PC-9 (cell line): ENCODE results near the gene PORCN. TPM values are rescaled to one million over a fixed set of nuclear protein-coding genes. Genes with fewer than 3 reads are reported as not detected.

Experiments used
- BruUV-seq: library from RNA; stranded (reverse); fragments of 400-500 nt; replicated peaks from 2 replicates; lab custom pipeline; 2021; lab: Mats Ljungman, UMichigan
- CTCF ChIA-PET: fragments of 300-600 bp; sonication (Branson Sonifier 250); formaldehyde crosslinking; loops from one replicate; lab custom pipeline; 2022; ENCODE audit warnings: antibody characterized with exemption; lab: Charles Lee
- POLR2A ChIA-PET: fragments of 300-600 bp; sonication (Branson Sonifier 250); formaldehyde crosslinking; loops from one replicate; lab custom pipeline; 2022; ENCODE audit warnings: antibody characterized with exemption; ENCODE audit not compliant: unreplicated experiment; lab: Charles Lee
- DNase-seq, 2 experiments: peaks; one replicate each; pipeline versions ENCODE4 v3.0.0 to v3.0.0-alpha.2; 2015 to 2022; ENCODE audit warnings: mixed read lengths in 1 of 2
- H2AFZ ChIP-seq: fragments of 200-600 bp; sonication (generic); 2 replicates; pipeline ENCODE4 v1.8.1; 2017; ENCODE audit warnings: antibody characterized with exemption
- H3F3A ChIP-seq: fragments of 200-600 bp; sonication (generic); 2 replicates; pipeline ENCODE4 v1.8.1; 2017; ENCODE audit warnings: antibody characterized with exemption, mild to moderate bottlenecking, low read depth; ENCODE audit not compliant: insufficient read depth
- H3K27ac ChIP-seq: fragments of 200-600 bp; sonication (generic); 2 replicates; pipeline ENCODE4 v1.6.1; 2016; ENCODE audit warnings: mixed run types
- H3K27me3 ChIP-seq: fragments of 200-600 bp; sonication (generic); 2 replicates; pipeline ENCODE4 v1.6.1; 2016; ENCODE audit warnings: low read depth, mixed run types; ENCODE audit not compliant: insufficient read depth
- H3K36me3 ChIP-seq: fragments of 200-600 bp; sonication (generic); 2 replicates; pipeline ENCODE4 v1.6.1; 2016; ENCODE audit warnings: low read depth, mixed run types
- H3K4me1 ChIP-seq: fragments of 200-600 bp; sonication (generic); replicated peaks from 2 replicates; pipeline ENCODE4 v1.6.1; 2016; ENCODE audit warnings: mixed run types; ENCODE audit not compliant: insufficient read depth
- H3K4me2 ChIP-seq: fragments of 200-600 bp; sonication (generic); 2 replicates; pipeline ENCODE4 v1.6.1; 2017; ENCODE audit warnings: mixed run types
- H3K4me3 ChIP-seq: fragments of 200-600 bp; sonication (generic); 2 replicates; pipeline ENCODE4 v1.6.1; 2016; ENCODE audit warnings: mixed run types
- H3K79me2 ChIP-seq: fragments of 200-600 bp; sonication (generic); 2 replicates; pipeline ENCODE4 v1.6.1; 2017; ENCODE audit warnings: low read depth, mixed run types
- H3K9me2 ChIP-seq: fragments of 200-600 bp; sonication (generic); 2 replicates; pipeline ENCODE4 v1.8.1; 2017; ENCODE audit warnings: mild to moderate bottlenecking; ENCODE audit not compliant: insufficient read depth
- H3K9me3 ChIP-seq: fragments of 200-600 bp; sonication (generic); 2 replicates; pipeline ENCODE4 v1.8.1; 2016; ENCODE audit warnings: low read depth; ENCODE audit not compliant: insufficient read depth
- H4K20me1 ChIP-seq: fragments of 200-600 bp; sonication (generic); 2 replicates; pipeline ENCODE4 v1.8.1; 2017; ENCODE audit not compliant: insufficient read depth
- CTCF ChIP-seq: fragments of 200-600 bp; sonication (generic); conservative IDR thresholded peaks from 2 replicates; pipeline ENCODE4 v1.6.1; 2017; ENCODE audit warnings: mixed run types, antibody characterized with exemption, mild to moderate bottlenecking, moderate library complexity
- EZH2 ChIP-seq: fragments of 200-600 bp; sonication (generic); IDR thresholded peaks from 2 replicates; pipeline ENCODE4 v1.8.0; 2017; ENCODE audit warnings: antibody characterized with exemption, low read depth
- intact Hi-C: fragments of 100-400 bp; cut with micrococcal nuclease; formaldehyde crosslinking; loops from one replicate; pipeline ENCODE4 v1.10.0; 2022; ENCODE audit not compliant: unreplicated experiment
- total RNA-seq: library from RNA; stranded (reverse); gene quantifications from 2 replicates; pipeline ENCODE4 v1.2.3, GENCODE V29; 2021

Gene PORCN
- total RNA-seq, 1 experiment from 2014 or later, result 11.9 TPM

DNA sequence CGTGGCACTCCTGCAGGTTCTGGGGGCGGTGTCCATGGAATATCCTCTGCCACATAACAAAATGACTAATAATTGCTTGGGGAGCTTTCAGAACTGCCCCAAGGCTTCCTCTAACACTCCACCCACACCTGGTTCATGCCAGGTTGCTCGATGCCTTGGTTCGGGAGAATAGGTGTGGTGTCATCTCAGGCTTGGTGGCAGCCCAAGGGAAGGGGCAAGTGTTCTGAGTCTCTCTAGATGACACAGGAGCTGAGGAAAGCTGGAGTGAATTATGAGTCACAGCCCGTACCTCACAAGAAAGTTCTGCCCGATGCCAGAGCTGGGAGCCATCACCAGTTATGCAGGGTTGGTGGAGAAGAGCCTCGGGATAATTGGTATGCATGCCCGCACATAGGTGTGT, 18.1 kb upstream of the PORCN start:
- intact Hi-C loops, result no loop called here
- POLR2A ChIA-PET, result interaction anchor here (0.6 kb wide), 2 partner anchors 49 to 83 kb away, joined by 3 to 4 read pairs; partner anchors contain the start of gene TBC1D25

DNA sequence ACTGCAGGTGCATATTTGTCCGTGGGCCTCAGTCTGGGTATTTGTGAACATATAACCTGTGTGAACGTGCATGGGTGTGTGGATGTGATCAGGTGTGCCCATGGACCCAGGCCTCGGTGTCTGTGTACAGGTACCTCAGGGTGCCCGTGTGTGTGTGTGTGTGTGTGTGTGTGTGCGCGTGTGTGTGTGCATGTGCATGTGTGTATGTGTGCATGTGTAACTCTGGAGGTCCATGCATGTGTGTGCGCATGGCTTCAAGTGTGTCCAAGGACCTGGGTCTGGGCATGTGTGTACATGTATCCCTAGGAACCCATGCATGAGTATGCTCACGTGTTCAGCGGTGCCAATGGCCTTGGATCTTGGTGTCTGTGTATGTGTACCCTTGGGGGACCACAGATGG, 17.0 kb upstream of the PORCN start:
- H3K27me3 ChIP-seq, result no peaks in the 10 kb centered on the region
- no peak overlapping the region for H3K4me2 ChIP-seq
- DNase-seq, result no peak
- peaks cover 27% of the 10 kb centered on the region for H3K4me1 ChIP-seq
- no peaks in the 10 kb centered on the region for H4K20me1 ChIP-seq
- no peak for TF ChIP-seq CTCF
- no peak for TF ChIP-seq EZH2
- peaks cover 23% of the 10 kb centered on the region; the same call in 1 of the 2 replicates for H3F3A ChIP-seq
- no peaks in the 10 kb centered on the region for H3K36me3 ChIP-seq
- ChIA-PET CTCF (no interaction called here), POLR2A (no interaction called here)
- H3K79me2 ChIP-seq, result no peaks in the 10 kb centered on the region
- no peaks in the 10 kb centered on the region for H3K9me2 ChIP-seq
- intact Hi-C loops, result no loop called here
- H3K9me3 ChIP-seq, result no peaks in the 10 kb centered on the region
- no peak overlapping the region for H3K4me3 ChIP-seq
- H3K27ac ChIP-seq, result 0 out of 2 replicates have a peak overlapping the region, but pooled peaks have one; percentile 43
- no TSS peak for BruUV-seq
- no peak overlapping the region for H2AFZ ChIP-seq

More for the DNA sequence above, 18.1 kb upstream of the PORCN start:
- H3K27me3 ChIP-seq, result no peaks in the 10 kb centered on the region
- H3K4me3 ChIP-seq, result no peak overlapping the region
- no peaks in the 10 kb centered on the region for H4K20me1 ChIP-seq
- CTCF ChIA-PET, result no interaction called here
- H2AFZ ChIP-seq, result no peak overlapping the region
- no peaks in the 10 kb centered on the region for H3K79me2 ChIP-seq
- H3K4me2 ChIP-seq, result peak overlapping the region; percentile 34
- H3F3A ChIP-seq, result peaks cover 34% of the 10 kb centered on the region; the same call in 1 of the 2 replicates
- no peaks in the 10 kb centered on the region for H3K36me3 ChIP-seq
- TF ChIP-seq EZH2, result no peak
- no peak for TF ChIP-seq CTCF
- H3K27ac ChIP-seq, result peak overlapping the region; percentile 98
- no peaks in the 10 kb centered on the region for H3K9me2 ChIP-seq
- BruUV-seq, result no TSS peak
- DNase-seq, result peak; percentile 63 to 86
- H3K9me3 ChIP-seq, result no peaks in the 10 kb centered on the region
- H3K4me1 ChIP-seq, result peaks cover 29% of the 10 kb centered on the region

- Histone ChIP-seq H3K27ac (peak overlapping the region; percentile 43), H3F3A (peaks cover 21% of the 10 kb centered on the region; the same call in 1 of the 2 replicates), H3K4me2 (no peak overlapping the region), H3K4me1 (peaks cover 24% of the 10 kb centered on the region), H3K9me2 (no peaks in the 10 kb centered on the region), H3K36me3 (no peaks in the 10 kb centered on the region), H4K20me1 (no peaks in the 10 kb centered on the region), H3K9me3 (no peaks in the 10 kb centered on the region), H2AFZ (no peak overlapping the region), H3K79me2 (no peaks in the 10 kb centered on the region), H3K27me3 (no peaks in the 10 kb centered on the region), H3K4me3 (no peak overlapping the region)
- no peak for DNase-seq
- ChIA-PET POLR2A (no interaction called here), CTCF (no interaction called here)
- intact Hi-C loops, result no loop called here
- TF ChIP-seq CTCF, result no peak
- TF ChIP-seq EZH2, result no peak
- no TSS peak for BruUV-seq
These were observed 16.4 kb upstream of the PORCN start for GRCh38 chrX:48492293-48492910.
